HG03064 (cell line): ENCODE results near the gene SOCS1.

Experiments used
- ATAC-seq: cut with Tn5 transposase; IDR thresholded peaks from one replicate; pipeline ENCODE4 v1.9.1; 2021; ENCODE audit warnings: low read depth; ENCODE audit not compliant: unreplicated experiment

The SOCS1 gene

DNA sequence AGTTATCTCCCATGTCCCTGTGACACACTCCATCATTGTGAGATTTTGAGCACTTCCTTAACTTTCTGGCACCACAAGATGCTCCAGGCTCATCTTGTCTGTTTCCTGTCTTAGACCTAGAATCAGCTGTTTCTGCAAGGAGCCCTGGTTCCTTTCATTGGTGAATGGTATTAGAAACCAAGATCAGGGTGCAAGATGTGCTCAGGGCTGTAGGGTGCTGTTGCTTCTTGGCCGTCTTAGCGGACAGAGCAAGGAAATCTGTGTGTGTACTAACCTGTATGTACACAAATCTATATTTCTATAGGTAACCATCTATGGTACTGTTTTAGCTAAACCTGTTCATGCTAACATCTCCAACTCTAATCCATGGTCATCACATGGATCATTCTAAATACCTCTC, 33.2 kb upstream of the SOCS1 start:
- ATAC-seq, result no peak

DNA sequence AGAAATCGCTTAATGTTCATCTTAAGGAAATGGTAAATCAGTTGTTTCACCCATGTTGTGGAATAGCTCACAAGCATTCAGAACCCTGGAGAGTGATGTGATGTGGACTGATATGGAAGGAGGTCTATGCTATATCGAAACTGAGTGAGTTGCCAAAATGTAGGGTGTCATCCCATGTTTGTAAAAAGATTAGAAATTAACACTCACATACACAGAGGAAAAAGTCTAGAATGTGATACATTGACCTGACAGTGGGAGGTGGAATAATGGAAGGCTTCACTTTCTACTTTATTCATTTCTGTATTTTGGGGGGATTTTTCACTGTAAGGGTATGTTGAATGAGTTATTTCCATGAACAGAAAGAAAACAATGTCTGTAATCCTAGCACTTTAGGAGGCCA, 29.8 kb upstream of the SOCS1 start:
- ATAC-seq, result no peak

DNA sequence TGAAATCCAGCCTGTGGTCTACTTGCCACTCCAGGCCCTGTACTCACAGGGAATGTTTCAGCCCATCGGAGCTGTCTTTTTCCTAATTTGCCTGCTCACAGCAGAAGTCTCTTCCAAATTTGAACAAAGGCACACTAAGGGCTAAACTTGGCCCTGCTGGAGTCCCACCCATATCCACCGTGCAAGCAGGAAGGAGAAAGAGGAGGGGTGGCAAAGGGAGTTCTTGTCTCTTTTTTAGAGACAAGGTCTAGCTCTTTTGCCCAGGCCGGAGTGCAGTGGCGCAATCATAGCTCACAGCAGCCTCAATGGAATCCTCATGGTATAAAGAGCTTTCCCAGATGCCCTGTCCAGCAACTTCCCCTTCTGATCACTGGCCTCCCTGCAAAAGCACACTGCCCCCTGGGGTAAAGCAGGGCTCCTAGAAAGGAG, 27.8 kb upstream of the SOCS1 start:
- ATAC-seq, result no peak

DNA sequence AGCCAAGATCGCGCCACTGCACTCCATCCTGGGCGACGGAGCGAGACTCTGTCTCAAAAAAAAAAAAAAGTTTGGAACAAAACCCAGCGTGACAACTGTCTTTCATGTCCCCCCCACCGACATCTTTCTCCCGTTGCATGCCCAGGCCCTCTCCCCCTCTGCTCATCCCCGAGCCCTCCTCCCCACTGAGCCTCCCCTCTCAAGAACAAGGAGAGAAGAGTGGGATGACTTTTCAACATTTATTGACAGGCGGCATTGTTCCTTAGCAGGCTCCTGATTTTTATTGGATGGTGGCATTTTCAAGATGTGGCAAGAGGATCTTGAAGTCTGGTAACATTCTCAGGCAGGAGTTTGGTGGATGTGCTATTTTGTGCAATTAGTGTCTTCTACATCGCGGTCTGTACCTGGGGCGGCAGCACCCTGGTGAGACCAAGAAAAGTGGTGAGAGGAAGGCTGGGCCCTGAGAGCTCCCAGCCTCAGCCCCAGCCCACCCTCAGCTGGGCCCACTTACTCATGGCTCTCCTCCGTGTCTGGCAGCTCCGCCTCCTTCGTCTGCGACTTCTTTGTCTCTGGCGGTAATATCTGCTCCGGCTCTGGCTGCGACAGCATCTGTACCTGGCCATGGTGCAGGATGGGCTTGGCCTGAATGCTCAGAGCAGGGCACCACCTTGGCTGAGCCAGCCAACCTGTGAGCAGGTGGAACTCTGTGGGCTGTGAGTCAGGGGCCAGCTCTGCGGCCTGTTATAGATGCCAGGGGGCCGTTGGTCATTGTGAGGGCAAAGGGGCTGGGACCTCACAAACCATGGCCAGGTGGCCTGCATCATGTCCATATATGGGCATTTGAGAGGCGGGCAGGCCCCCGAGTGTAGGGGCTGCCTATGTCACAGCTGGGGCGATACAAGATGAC, 24.9 kb upstream of the SOCS1 start, which contains the start of gene PRM1:
TSS of gene PRM1 (minus strand) at position 715 of the 907 bp plus-strand sequence. CDS start at position 623, 92 bp downstream.
- no peak for ATAC-seq

DNA sequence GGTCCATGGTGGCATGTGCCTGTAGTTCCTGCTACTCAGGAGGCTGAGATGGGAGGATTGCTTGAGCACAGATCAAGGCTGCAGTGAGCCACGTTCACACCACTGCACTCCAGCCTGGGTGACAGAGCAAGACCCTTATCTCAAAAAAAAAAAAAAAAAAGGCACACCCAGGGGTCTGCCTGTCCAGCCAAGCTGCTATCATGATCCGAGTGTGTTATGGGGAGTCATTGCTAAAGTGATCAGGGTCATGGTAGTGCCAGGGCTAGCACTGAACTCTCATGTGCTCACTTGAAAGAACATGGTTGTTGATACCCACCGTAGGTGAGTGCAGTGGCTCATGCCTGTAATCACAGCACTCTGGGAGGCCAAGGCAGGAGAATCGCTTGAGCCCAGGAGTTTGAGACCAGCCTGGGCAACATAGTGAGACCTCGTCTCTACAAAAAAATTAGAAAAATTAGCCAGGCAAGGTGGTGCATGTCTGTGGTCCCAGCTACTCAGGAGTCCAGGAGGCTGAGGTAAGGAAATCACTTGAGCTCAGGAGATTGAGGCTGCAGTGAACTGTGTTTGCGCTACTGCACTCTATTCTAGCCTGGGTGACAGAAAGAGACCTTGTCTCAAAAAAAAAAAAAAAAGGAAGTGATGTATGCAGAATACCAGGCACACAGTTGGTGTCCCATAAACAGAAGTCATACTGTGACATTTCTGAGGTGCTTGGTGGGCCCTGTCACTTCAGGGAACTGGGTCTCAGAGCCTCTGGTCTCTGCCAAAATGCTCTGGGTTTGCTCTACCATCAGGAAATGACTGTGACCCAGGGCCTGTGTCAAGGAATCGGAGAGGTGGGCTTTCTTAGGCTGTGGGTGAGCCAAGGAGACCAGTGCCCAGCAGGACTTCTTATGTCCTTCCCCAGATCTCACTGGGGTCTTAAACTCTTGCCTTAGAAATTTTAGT, 23.0 kb upstream of the SOCS1 start:
- no peak for ATAC-seq

DNA sequence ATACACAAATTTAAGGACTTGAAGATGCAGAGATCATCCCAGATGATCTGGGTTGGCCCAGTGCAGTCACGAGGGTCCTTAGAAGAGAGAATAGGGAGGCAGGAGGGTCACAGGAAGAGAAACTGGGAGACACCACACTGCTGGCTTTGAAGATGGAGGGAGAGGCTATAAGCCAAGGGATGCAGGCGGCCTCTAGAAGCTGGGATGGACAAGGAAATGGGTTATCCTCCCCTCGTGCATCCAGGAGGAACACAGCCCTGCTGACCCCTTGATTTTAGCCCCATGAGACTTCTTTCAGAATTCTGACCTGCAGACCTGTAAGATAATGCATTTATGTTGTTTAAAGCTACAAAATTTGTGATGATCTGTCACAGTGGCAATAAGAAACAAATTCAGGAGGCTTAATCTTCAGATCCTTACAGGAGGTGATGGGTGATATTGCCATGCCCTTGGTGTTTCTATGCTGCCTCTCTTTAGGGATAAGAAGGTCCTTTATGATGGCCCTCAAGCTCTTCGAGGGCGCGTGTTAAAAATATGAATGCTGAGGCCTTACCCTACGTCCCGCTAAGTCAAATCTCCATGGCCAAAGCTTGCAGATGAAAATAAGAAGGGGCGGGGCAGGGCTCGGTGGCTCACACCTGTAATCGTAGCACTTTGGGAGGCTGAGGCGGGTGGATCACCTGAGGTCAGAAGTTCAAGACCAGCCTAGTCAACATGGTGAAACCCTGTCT, 21.8 kb upstream of the SOCS1 start:
- ATAC-seq, result no peak

DNA sequence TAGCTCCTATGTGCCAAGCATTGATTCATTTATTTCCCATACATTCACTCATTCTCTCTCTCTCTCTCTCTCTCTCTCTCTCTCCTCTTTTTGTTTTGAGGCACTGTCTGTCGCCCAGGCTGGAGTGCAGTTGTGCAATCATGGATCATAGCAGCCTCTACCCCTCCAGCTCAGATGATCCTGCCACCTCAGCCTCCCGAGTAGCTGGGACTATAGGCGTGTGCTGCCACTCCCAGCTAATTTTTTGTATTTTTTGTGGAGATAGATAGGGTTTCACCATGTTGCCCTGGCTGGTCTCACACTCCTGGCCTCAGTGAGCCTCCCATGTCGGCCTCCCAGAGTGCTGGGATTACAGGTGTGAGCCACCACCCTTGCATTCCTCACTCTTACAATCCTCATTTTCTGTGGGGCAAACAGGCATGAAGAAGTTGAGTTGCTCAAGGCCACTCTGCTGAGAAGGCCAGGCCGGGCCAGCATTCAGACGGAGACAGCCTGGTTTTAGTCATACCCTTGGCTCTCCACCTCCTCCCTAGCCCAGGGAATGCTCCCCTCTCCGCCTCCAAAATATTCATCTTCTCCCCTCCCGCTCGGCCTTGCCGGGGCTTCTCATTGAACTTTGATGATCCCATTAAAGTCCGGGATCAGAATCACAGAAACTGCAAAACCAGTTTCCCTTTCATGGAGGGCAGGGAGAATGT, 21.0 kb upstream of the SOCS1 start:
- ATAC-seq, result no peak

DNA sequence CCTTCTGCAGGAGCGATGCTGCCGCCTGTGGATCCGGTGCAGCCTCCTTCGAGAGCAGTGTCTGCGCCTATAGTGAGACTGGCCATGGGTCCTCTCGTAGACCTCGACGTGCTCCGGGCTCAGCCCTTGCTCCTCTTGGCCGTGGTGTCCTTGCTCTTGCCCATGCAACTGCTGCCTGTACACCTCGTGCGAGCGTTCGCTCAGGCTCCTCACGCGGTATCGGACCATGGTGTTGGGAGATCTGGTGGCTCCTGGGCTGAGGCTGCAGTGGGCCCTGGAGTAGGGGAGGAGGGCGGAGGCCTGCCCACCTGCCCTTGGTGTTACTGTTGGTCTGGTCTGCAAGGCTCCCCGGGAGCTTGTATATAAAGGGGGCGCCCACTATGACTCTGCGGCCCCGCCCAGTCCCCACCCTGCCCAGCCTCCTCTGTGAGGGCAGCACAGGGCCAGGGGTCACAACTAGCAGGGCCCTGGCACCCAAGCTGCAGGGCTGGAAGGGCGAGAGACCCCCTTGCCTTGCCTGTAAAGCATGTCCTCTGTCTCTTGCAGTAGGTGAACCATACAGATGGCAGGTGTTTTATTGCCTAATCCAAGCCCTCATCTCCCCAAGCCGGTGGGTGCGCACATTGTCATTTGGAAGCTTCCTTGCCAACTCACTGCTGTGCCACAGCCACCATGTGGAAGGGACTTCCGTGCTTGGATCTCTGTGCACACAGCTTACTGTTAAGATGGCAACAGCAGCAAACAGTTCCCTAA, 20.3 kb upstream of the SOCS1 start, which contains the start of gene PRM2:
TSS of gene PRM2 (minus strand) at position 338 of the 753 bp plus-strand sequence. CDS start at position 228, 110 bp downstream.
- no peak for ATAC-seq

DNA sequence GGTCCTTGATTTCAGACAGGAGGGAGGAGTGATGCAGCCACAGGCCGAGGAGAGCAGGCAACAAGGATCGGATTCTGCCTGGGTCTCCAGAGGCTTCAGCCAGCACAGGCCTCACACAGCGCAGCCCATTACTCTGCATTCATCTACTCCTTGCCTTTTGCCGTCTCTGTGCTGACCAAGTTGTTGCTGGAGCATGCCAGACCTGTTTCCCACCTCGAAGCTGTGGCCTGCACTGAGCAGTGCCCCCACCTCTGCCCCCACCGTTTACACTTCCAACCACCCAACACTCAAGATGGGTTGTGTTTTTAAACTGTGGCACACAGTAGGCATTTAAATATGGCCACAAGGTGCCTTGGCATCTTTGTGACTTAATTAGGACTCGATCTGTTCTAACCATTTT, 19.0 kb upstream of the SOCS1 start:
- ATAC-seq, result no peak

DNA sequence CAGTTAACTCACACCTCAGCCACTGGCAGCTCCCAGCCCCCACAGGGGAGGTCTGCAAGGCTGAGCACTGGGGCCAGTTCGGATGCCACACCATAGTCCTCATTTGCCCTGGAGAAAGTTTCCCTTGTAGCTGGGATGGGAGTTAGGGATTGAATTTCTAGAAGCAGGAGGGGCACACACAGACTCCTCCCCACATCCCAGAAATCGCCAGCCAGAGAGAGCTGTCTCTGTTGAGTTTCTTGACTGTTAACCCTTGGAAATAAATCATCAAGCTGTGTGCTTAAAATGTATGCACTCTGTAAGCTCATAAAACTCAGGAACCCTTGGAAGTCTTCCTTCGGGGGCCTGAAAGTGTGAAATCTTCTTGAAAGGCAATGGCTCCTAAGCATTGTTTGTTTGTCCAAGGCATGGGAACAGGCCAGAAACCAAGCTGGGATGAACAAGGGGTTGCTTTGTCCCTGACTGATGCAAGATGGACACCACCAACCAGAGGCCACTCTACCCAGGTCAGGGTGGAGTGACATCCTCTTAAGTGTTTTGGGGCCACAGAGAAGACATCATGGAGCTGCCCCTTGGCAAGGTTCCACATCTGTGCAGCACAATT, 17.8 kb upstream of the SOCS1 start:
- no peak for ATAC-seq

DNA sequence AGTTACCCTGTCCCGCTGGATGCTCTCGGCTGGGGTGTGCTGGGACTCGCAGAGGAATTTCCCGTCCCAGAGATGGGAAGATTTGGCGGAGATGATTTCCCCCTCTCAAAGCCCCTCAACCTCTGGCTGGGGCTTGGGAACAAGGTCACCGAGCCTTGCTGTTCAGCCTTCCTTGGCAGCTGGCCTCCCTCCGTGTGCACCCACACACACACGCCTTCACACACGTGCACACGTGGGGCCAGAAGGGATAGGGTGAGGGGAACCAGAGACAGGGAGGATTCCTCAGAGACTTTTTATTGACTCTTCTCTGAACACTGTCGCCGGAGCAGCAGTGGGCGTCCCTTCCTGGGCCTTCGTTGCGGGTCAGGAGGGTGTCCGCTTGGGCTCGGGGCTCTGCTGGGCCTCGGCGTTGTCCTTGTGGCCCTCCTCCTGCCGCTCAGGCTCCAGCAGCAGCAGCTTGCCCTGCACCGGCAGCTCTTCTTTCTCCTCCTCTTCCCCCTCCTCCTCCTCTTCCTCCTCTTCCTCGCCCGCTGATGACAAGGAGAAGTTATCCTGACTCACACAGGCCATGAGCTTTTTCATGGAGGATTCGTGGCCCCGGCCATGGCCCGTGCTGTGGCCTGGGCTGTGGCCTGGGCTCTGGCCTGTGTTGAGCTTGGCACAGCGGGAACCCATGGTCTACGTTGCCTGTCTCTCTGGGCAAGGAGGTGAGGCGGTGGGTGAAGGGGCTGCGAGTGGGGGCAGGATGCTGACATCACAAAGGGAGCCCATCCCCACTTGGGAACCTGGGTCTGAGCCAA, 17.1 kb upstream of the SOCS1 start, which contains the start of gene PRM3:
TSS of gene PRM3 (minus strand) at position 709 of the 800 bp plus-strand sequence. CDS start at position 675, 34 bp downstream.
- no peak for ATAC-seq

DNA sequence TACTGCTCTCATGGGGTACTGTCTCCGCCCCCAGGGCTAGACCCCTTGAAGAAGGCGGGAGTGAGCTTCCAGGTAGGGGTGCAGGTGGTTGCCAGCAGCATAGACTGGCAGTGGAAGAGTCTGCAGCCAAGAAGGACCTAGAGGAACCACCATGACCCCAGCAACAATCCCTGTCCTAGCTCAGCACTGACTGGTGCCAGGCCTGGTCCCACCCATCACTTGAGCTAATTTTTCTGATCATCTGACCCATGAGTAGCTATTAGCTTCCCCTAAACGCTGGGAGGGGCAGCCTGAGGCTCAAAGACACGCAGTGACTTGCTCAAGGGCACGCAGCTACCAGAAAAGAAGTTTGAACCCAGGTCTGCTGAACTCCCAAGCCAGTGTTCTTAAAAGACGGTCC, 16.5 kb upstream of the SOCS1 start:
- no peak for ATAC-seq

DNA sequence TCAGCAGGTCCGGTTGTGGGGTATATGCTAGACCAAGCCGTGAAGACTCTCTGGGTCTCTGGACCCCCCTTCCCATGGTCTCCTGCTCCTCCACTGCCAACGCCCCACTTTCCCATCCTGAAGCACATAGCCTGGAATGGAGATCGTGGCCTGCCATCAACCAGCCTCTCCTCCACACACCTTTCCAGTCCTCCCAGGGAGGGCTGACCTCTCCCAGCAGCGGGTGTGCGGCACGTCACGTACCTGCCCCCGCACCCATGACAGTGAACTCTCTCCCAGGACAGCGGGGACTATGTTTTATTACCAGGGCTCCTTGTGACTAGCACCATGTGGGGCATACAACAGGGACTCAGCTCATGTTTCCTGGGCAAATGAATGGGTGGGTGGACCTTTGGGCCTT, 15.6 kb upstream of the SOCS1 start:
- no peak for ATAC-seq

DNA sequence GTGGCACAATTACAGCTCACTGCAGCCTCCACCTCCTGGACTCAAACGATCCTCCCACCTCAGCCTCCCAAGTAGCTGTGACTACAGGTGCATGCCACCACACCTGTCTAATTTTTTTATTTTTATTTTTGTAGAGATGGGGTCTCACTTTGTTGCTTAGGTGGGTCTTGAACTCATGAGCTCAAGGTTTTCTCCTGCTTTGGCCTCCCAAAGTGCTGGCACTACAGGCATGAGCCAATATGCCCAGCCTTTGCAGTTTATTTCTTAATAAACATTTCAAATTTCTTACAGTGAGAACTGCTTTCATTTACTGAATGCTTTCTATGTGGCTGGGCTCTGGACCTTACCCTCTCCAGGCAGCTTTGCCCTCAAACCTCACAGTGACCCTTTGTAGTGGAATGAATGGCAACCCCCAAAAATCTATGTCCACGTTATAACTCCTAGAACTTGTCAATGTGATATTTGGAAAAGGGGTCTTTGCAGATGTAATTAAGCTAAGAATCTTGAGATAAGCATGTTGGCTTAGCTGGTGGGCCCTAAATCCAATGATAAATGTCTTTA, 14.7 kb upstream of the SOCS1 start:
- no peak for ATAC-seq

DNA sequence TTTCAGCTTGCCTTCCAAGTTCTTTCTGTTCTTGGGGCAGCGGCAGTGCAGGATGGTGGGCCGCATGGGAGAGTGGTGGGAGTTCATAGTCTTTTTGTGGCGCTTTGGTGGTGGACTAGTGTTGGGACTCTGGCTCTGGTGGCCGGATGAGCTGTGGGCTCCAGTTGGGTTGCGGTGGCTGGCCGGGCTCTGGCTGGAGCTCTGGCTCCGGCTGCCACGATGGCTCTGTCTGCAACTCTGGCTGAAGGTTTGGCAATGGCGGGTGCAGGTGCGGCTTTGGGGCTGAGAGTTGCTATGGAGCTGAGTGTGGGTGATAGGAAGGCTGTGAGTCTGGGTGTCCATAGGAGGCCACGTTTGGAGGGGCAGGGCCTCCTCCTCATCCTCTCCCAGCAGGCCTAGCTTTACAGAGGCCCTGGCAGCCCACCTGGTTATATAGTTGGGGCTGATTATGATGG, 12.9 kb upstream of the SOCS1 start, which contains the start of gene TNP2:
TSS of gene TNP2 (minus strand) at position 405 of the 455 bp plus-strand sequence. CDS start at position 342, 63 bp downstream.
- ATAC-seq, result no peak

DNA sequence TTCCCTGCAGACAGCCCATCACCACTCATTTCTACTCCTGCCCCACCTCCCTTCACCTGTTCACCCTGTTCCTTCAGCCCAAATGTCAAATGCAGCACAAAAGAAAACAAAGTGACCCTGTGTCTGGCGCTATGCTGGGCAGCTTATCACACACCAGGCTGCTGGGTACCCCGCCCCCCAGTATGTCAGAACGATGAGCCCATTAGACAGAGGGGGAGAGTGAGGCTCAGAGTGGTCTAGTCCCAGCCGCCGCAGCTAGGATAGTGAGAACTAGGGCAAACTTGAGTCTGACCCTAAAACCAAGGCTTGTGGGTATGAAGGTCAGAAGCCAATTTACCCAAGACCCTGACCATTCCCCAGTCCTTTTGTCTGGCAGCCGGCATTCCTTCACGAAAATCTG, 9.1 kb upstream of the SOCS1 start:
- no peak for ATAC-seq

DNA sequence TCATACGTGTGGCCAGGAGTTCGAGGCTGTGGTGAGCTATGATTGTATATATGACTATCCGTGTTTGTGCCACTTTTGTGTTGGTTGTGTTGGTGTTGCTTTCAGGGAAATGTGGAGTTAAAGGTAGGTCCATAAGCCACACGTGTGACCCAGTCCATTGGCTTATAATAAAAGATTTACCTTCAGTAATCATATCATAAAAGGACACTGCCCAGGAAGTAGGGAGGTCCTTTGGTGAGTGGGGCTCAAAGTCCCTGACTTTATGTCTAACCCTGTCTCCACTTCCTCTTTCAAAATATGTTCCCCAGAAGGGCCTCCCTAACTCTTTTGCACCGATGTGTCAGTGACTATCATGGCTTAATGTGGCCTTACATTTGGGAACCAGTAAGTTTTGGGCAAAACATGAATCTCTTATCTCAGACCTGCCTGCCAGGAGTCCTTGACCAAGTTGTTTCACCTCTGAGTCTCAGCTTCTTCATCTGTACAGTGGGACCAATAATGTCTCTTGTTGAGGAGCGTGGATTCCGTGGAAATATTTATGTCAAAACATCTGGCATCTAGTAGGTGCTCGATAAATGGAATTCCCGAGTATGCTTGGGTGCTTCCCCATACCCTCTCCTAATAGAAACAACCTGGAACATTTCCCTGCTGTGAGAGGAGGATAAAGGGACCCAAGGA, 8.3 kb upstream of the SOCS1 start:
- no peak for ATAC-seq
